Renal cortex interstitium (tissue), 11 donors: ENCODE results near the gene HHEX. TPM values are rescaled to one million over a fixed set of nuclear protein-coding genes. Genes with fewer than 3 reads are reported as not detected.
"Not testable (repeated sequence)": the region's sequence is repeated elsewhere in the genome, so short reads cannot be mapped to it uniquely, and the experiment has no call there.

Source experiments
- DNase-seq, 11 donors: peaks; one replicate each; pipeline ENCODE4 v3.0.0-alpha.2; 2013; ENCODE audit warnings: low read depth in 9 of 11, low spot score in 4 of 11; ENCODE audit errors: extremely low read depth in 1 of 11
- polyA plus RNA-seq, 3 donors: library from polyadenylated mRNA; unstranded; fragments of 120-200 nt; gene quantifications; one replicate each; pipeline ENCODE4 v1.2.1, GENCODE V29; 2013; ENCODE audit not compliant: insufficient read length in 3 of 3

HHEX gene
- polyA plus RNA-seq, 3 donors: 6.3 to 8.6 (median 8.3) TPM

- no peak for DNase-seq
Observed at GRCh38 chr10:92719991-92720830, 30.5 kb downstream of the HHEX start.

DNA sequence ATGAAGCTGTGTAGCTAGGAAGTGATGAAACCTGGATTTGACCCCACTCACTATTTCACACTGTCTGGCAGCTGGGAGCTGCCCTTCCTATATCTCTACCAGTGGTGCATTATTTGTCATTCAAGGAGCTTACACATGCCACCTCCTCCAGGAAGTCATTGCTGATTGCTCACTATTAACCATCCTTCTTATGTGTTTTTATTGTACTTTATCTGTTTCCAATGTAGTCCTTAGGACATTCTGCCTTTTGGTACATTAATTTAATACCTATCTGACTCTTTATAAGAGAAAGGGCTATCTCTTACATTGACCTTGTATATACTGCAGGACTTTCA, 31.0 kb downstream of the HHEX start:
- DNase-seq: no peak

DNA sequence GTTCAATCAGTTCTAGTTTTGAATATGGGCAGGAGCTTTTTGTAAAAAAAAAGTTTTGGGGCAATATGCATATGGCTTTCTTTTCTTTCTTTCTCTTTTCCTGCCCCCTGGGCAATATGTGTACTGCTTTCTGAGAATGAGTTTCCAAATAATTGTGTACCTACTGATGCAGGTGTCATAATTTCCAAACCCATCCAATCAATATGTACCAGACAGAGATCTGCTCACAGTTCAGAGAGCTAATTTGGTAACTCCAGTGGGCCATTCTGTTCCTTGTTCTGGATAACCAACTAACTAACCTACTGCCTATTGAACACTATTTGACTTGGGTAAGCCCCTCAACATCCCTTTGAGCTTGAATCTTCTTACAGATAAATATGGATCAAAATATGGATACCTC, 32.6 kb downstream of the HHEX start:
- DNase-seq: no peak

GRCh38 chr10:92727141-92727540, 37.4 kb downstream of the HHEX start:
- no peak for DNase-seq

DNA sequence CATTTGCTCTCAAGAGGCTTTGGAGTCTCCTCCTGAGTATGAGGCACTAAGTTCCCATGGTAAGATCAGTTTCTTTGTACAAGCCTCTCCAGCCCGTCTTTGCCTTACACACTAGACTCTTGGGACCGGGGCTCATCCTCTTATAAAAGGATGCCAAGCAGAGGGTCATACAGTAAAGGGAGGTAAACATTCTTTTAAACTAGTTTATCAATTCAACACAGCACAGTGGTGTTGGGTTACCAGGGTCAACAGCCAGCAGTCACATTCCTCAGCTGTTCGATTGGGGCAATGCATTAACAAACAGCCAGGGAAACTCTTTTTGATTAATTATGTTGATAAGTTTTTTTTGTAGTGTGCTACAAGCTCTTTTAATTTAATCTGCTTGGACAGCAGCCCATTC, 37.8 kb downstream of the HHEX start:
- DNase-seq: no peak

DNA sequence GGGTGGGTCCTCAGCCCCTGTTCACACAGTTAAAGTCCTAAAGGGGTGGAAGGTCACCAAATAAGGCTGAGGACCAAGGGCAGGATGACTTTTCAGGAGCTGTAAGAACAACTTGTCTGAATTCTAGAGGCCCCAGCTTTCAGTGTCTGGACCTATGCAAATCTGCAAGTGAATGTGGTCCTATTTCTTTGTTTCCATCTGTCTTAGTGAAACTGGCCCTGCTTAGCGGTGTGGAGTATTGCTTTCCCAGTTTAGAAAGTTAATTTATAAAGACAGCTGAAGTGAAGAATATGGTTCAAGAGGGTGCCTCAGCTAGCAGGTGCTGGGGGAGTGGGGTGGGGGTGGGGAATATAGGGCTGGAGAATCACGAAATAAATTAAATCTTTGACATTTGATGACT, 40.1 kb downstream of the HHEX start:
- DNase-seq: no peak

DNA sequence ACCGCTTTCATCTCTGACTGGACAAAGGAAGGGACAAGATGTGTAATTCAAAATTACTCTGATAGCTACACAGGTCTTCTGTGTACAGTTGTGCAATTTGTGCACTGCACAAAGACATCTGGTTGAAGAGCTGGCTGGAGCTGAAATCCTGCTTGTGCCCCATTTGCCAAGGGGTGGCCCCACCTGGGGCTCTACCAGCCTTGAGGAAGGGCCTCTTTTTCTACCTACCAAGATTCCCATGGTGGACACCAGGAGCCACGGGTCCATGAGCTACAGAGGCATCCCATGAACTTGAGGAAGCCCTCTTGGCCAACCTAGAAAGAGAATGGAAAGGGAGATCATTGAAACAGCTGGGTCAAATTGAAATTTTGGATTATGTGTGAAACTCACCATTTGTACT, 43.2 kb downstream of the HHEX start:
- no peak for DNase-seq

- no peak for DNase-seq
Observed at GRCh38 chr10:92734301-92734700, 44.5 kb downstream of the HHEX start.

DNA sequence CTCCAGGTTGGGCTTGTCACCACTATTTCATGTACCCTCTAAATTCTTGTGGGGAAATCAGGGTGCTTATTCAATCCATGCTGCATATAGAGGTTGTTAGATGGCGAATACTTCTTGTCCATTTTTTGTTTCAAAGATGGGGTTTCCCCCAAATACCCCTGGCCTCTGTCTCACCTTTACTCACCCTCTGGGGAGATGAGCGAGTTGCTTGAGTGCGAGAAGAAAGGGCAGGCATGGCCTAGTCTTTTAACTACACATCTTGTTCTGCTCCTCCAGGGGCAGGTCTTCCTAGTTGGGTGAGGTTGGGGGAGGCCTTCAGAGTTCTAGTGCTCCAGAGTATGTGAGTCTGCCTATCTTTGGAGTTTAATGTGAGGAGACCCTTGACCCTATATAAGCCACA, 46.2 kb downstream of the HHEX start:
- no peak for DNase-seq

DNA sequence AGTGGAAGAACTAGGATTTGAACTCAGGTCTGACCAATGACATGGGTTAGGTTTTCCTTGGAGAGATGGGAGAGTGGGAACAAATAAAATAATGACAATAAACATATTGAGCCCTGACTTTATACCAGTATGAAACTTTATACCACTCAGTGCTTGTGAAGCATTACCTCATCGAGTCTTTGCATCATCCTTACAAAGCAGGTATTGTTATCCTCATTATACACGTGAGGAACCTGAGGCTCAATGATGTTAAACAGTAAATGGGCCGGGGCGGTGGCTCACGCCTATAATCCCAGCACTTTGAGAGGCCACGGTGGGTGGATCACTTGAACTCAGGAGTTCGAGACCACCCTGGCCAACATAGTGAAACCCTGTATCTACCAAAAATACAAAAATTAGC, 47.7 kb downstream of the HHEX start:
- no peak for DNase-seq

GRCh38 chr10:92740762-92741161, 51.0 kb downstream of the HHEX start:
- DNase-seq: no peak

DNA sequence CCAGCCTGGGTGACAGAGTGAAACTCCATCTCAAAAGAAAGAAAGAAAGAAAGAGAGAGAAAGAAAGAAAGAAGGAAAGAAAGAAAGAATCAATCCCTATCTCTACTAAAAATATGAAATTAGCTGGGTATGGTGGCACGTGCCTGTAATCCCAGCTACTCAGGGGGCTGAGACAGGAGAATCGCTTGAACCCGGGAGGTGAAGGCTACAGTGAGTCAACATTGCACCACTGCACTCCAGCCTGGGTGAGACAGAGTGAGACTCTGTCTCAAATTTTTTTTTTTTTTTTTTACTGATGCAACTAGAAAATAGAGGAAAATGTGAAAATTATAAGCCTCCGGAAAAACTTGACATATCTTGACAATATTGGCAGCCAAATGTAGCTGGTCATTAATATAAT, 52.0 kb downstream of the HHEX start:
- not testable (repeated sequence) for DNase-seq

DNA sequence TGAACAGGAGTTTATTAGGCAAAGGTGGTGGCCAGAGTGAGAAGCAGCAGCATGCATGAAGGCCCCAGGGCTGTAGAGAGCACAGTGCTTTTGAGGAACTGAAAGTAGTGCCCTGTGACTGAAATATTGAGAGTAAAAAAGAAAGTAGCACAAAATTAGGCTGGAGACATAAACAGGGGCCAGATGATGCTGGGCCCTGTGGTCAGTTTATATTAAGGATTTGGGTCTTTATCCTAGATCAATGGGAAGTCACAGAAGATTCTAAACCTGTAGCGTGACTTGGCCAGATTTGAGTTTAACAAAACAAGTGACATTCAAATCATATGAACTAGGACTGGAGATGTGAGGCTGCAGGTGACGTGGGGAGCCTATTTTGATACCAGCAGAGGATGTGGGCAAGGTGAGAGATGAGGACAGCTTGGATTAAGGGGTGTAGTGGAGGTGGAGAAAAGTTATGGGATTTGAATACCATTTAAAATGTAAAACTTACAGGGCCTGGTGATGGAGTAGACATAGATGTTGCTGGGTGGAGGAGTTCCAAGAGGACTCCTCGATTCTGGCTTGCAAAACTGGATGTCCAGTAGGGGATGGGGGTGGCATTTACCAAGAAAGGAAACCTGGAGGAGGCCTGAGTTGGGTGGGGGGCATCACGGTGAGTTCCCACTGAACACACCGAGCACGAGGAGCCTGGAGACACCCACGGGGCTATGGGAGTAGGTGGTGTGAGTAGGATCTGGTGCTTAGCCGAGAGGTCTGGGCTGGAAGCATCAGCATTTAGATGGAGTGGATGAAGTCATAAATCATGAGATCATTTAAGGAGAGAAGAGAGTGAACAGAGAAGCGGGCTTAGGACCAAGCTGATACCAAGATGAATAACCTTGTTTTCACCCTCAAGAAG, 52.8 kb downstream of the HHEX start:
- DNase-seq: no peak

Other genes starting within 250 kb of the HHEX start
- gene IDE, start 115.9 kb upstream of the HHEX start, polyA plus RNA-seq: 10 to 100 TPM; 23.2 to 26.4 (median 25.3) TPM
- 10 to 100 TPM; 27.4 to 42.4 (median 36.8) TPM for gene KIF11, start 96.8 kb upstream of the HHEX start, polyA plus RNA-seq
- gene EXOC6, start 158.6 kb downstream of the HHEX start, polyA plus RNA-seq: 10 to 100 TPM; 15.7 to 19.7 (median 16.2) TPM